G401 (cell line): ENCODE data around the gene SLC16A3. TPM values are rescaled to one million over a fixed set of nuclear protein-coding genes. Genes with fewer than 3 reads are reported as not detected.

Experiments used
- DNase-seq: peaks from one replicate; pipeline ENCODE4 v3.0.0-alpha.2; 2015; ENCODE audit warnings: low spot score
- in situ Hi-C: cut with HindIII; loops from 2 replicates; pipeline ENCODE4 v1.10.0; 2016; ENCODE audit warnings: low sequenced_read_pairs, mixed read lengths
- total RNA-seq: library from RNA; depleted of rRNA; stranded (reverse); fragments of >200 nt; shearing (Covaris generic); gene quantifications from 2 replicates; pipeline ENCODE4 v1.2.3, GENCODE V29; 2014

The SLC16A3 gene
- total RNA-seq, 1 experiment from 2014 or later, result 292 TPM

GRCh38 chr17:82274134-82275020, 45.5 kb downstream of the SLC16A3 start:
- no peak for DNase-seq
- in situ Hi-C loops, result no loop called here

GRCh38 chr17:82275326-82275725, 46.5 kb downstream of the SLC16A3 start:
- in situ Hi-C loops, result no loop called here
- no peak for DNase-seq

- in situ Hi-C loops, result no loop called here
- DNase-seq, result no peak
Measured at GRCh38 chr17:82276938-82277337, 48.1 kb downstream of the SLC16A3 start.

GRCh38 chr17:82277851-82278250, 49.0 kb downstream of the SLC16A3 start:
- no peak for DNase-seq
- in situ Hi-C loops, result no loop called here

- DNase-seq, result no peak
- in situ Hi-C loops, result no loop called here
Measured at GRCh38 chr17:82278308-82278707, 49.5 kb downstream of the SLC16A3 start.

GRCh38 chr17:82278786-82279391, 50.0 kb downstream of the SLC16A3 start:
- in situ Hi-C loops, result no loop called here
- DNase-seq, result no peak

- in situ Hi-C loops, result no loop called here
- DNase-seq, result no peak
Measured at GRCh38 chr17:82280537-82280936, 51.7 kb downstream of the SLC16A3 start.

- DNase-seq, result no peak
- in situ Hi-C loops, result no loop called here
Measured at GRCh38 chr17:82281076-82281475, 52.2 kb downstream of the SLC16A3 start.

GRCh38 chr17:82281502-82282238, 52.8 kb downstream of the SLC16A3 start:
- in situ Hi-C loops, result no loop called here
- no peak for DNase-seq

- in situ Hi-C loops, result no loop called here
- DNase-seq, result peak; percentile 77
Measured at GRCh38 chr17:82282239-82283207, 53.7 kb downstream of the SLC16A3 start.

- in situ Hi-C loops, result no loop called here
- DNase-seq, result no peak
Measured at GRCh38 chr17:82283208-82283749, 54.4 kb downstream of the SLC16A3 start.

GRCh38 chr17:82285141-82285540, 56.3 kb downstream of the SLC16A3 start:
- in situ Hi-C loops, result no loop called here
- DNase-seq, result no peak

GRCh38 chr17:82287013-82287867, 58.4 kb downstream of the SLC16A3 start:
- DNase-seq, result no peak
- in situ Hi-C loops, result no loop called here

GRCh38 chr17:82287868-82288801, 59.3 kb downstream of the SLC16A3 start:
- peak; percentile 75 for DNase-seq
- in situ Hi-C loops, result no loop called here
